ENCODE data around the gene UGT1A4.

- TF ChIP-seq POLR2AphosphoS5 (IDR thresholded peaks at IDR 0.05; ENCODE audit: low read depth, low read length) = no peak
- no peak for TF ChIP-seq TAF1 (IDR thresholded peaks at IDR 0.05; ENCODE audit: borderline replicate concordance, insufficient read depth, low read length)
Observed at GRCh38 chr2:233692648-233693047, 25.9 kb upstream of the UGT1A4 start, which contains the start of gene UGT1A6.

All from PFSK-1 (cell line).